Glutamatergic neuron (in vitro differentiated cells): ENCODE measurements around the gene C11orf91. TPM values are rescaled to one million over a fixed set of nuclear protein-coding genes. Genes with fewer than 3 reads are reported as not detected.

ENCODE experiments used
- DNase-seq: peaks from one replicate; pipeline ENCODE4 v3.0.0; 2022
- H3K27ac Mint-ChIP-seq: one replicate; pipeline ENCODE4 v1.8.0; 2020; ENCODE audit warnings: mild to moderate bottlenecking, mixed read lengths, inconsistent platforms; ENCODE audit not compliant: unreplicated experiment
- H3K27me3 Mint-ChIP-seq: one replicate; pipeline ENCODE4 v1.8.0; 2020; ENCODE audit warnings: mild to moderate bottlenecking, moderate library complexity, mixed read lengths, inconsistent platforms; ENCODE audit not compliant: unreplicated experiment
- H3K36me3 Mint-ChIP-seq: one replicate; pipeline ENCODE4 v1.8.0; 2020; ENCODE audit warnings: mild to moderate bottlenecking, mixed read lengths, inconsistent platforms; ENCODE audit not compliant: unreplicated experiment
- H3K4me1 Mint-ChIP-seq: one replicate; pipeline ENCODE4 v1.8.0; 2020; ENCODE audit warnings: mild to moderate bottlenecking, low read depth, mixed read lengths, inconsistent platforms; ENCODE audit not compliant: unreplicated experiment
- H3K4me3 Mint-ChIP-seq: one replicate; pipeline ENCODE4 v1.8.0; 2020; ENCODE audit warnings: mild to moderate bottlenecking, mixed read lengths, inconsistent platforms; ENCODE audit not compliant: unreplicated experiment
- H3K9me3 Mint-ChIP-seq: one replicate; pipeline ENCODE4 v1.8.0; 2020; ENCODE audit warnings: mild to moderate bottlenecking, moderate library complexity, mixed read lengths, inconsistent platforms; ENCODE audit not compliant: unreplicated experiment
- total RNA-seq: library from RNA; stranded (reverse); fragmentation: NEBNext Ultra II Directional; extraction: Animal tissue kit (Norgen Biotek cat#: 25700); gene quantifications from one replicate; pipeline ENCODE4 v1.2.1, GENCODE V29; 2021; ENCODE audit not compliant: unreplicated experiment
- TF ChIP-seq, protein P1 (sequence below): fragments of 200-600 bp; sonication (generic); IDR thresholded peaks from one replicate; pipeline ENCODE4 v1.5.0; 2021; ENCODE audit not compliant: partially characterized antibody, unreplicated experiment

Gene C11orf91
- total RNA-seq, 1 donor from 2014 or later = not detected

DNA sequence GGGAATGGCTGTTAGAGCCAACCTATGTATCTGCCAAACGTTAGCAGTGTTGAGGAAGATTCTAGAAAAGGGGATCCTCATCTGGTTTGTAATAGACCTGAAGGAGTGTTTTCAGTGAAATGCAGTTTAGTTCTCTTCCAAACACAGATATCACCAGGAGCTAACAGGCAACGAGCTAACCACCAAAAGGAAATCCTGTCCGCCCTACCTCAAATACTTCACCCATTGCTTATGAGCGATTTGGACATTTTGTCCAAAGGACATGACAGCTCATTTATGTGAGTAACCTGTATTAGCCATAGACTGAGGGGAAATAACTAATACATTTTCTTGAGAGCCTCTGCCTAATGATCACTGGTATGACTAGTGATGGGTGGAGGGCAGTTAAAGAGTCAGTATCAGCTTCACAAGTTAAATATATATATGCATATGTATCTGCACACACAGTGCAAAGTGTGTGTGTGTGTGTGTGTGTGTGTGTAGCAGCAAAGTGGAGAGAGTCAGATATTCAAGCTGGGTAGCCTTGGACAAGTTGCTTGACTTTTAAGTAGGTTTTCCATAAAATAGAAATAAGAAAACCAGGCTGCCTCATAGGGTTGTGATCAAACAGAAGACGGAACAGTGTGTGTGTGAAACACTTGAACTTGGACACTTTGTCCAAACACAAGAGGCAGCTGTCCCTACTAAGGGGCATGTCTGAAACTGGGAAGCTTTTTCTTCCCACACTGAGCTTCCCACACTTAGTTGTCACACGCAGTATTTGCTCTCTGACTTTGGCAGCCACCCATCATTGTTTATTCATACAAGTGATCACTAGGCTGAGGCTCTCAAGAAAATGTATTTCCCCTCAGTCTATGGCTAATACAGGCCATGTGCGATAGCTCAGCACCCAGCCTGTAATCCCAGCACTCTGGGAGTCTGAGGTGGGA lies 940 bp upstream of the C11orf91 start:
- Mint-ChIP-seq H3K4me3 (peak overlapping the region; percentile 79), H3K27me3 (peaks cover 5% of the 10 kb centered on the region), H3K27ac (peak overlapping the region; percentile 92), H3K9me3 (peaks cover 13% of the 10 kb centered on the region), H3K4me1 (peaks cover 30% of the 10 kb centered on the region), H3K36me3 (no peaks in the 10 kb centered on the region)
- DNase-seq = no peak
- TF ChIP-seq, protein P1, sequence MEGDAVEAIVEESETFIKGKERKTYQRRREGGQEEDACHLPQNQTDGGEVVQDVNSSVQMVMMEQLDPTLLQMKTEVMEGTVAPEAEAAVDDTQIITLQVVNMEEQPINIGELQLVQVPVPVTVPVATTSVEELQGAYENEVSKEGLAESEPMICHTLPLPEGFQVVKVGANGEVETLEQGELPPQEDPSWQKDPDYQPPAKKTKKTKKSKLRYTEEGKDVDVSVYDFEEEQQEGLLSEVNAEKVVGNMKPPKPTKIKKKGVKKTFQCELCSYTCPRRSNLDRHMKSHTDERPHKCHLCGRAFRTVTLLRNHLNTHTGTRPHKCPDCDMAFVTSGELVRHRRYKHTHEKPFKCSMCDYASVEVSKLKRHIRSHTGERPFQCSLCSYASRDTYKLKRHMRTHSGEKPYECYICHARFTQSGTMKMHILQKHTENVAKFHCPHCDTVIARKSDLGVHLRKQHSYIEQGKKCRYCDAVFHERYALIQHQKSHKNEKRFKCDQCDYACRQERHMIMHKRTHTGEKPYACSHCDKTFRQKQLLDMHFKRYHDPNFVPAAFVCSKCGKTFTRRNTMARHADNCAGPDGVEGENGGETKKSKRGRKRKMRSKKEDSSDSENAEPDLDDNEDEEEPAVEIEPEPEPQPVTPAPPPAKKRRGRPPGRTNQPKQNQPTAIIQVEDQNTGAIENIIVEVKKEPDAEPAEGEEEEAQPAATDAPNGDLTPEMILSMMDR = no peak

DNA sequence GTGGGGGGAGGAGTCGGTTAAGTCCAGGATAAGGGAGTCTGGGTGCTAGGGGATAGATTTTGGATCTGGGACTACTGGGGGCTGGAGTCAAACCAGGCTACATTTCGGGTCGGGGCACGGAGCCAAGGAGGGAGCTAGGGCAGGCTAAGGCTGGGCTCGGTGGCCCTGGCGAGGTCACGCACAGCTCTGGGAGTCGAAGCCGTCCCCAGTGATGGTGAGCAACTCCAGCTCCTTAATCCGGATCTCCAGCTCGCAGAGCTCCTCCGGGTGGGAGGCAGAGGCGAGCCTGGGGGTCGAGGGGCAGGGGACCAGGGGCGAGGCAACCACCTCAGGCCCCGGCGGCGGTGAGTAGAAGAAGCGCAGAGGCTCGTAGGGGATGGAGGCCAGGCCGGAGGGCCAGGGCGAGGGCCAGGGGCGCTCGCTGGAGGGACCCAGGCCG lies 544 bp downstream of the C11orf91 start:
- H3K4me3 Mint-ChIP-seq = peak overlapping the region; percentile 84
- H3K27ac Mint-ChIP-seq = no peak overlapping the region
- H3K4me1 Mint-ChIP-seq = peaks cover 39% of the 10 kb centered on the region
- TF ChIP-seq, protein P1 = no peak
- H3K27me3 Mint-ChIP-seq = peaks cover 6% of the 10 kb centered on the region
- DNase-seq = no peak
- peaks cover 12% of the 10 kb centered on the region for H3K9me3 Mint-ChIP-seq
- no peaks in the 10 kb centered on the region for H3K36me3 Mint-ChIP-seq

DNA sequence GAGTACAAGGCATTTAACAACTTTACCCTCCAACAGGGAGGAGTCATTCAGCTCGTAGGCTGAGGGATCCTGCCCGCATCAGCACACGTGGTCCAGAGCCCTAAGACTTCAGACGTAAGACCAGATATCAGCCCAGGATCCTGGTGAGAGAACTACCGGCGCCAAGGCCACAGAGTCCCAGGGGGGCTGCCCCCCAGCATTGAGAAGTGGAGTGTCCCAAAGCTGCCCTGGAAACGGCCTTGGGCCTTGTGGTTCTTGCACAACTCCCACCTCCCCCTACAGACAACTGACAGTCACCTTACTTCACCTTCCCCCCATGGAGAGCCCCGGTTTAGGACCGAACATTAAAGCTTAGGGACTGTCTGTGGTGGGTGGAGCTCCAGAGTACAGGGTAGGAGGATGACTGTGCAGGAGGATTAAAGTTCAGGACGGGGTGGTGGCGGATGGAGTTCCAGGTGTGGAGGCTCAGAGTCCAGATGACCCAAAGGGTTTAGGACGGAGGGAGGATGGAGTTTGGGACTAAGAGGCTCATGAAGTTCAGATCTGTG lies 1.0 kb downstream of the C11orf91 start:
- TF ChIP-seq, protein P1 = no peak
- Mint-ChIP-seq H3K27ac (no peak overlapping the region), H3K9me3 (peaks cover 12% of the 10 kb centered on the region), H3K27me3 (peaks cover 6% of the 10 kb centered on the region), H3K4me3 (peak overlapping the region; percentile 84), H3K4me1 (peaks cover 42% of the 10 kb centered on the region), H3K36me3 (no peaks in the 10 kb centered on the region)
- no peak for DNase-seq

DNA sequence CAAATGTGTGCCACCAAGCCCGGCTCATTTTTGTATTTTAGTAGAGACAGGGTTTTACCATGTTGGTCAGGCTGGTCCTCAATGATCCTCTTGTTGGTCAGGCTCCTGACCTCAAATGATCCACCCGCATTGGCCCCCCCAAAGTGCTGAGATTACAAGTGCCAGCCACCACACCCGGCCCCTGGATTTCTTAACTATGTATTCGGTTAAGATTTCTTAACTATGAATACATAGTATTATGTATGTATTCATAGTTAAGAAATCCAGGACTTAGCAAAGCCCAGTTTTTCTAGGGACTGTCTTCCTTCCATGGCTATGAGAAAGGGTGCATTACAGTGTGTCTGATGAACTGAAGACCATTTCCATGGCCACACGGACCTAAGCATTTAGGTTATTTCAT lies 1.7 kb downstream of the C11orf91 start:
- Mint-ChIP-seq H3K4me3 (no peak overlapping the region), H3K4me1 (peaks cover 41% of the 10 kb centered on the region)

More for the DNA sequence above, 1.7 kb downstream of the C11orf91 start:
- TF ChIP-seq, protein P1 = no peak
- peaks cover 12% of the 10 kb centered on the region for H3K9me3 Mint-ChIP-seq
- H3K27me3 Mint-ChIP-seq = peaks cover 6% of the 10 kb centered on the region
- no peak overlapping the region for H3K27ac Mint-ChIP-seq
- no peak for DNase-seq
- H3K36me3 Mint-ChIP-seq = no peaks in the 10 kb centered on the region
